Astrocyte of the spinal cord (primary cell): ENCODE data around the gene MYBBP1A.

Experiments used
- DNase-seq: peaks from one replicate; pipeline ENCODE4 v3.0.0; 2011; ENCODE audit warnings: low read depth, low spot score
- H3K4me3 ChIP-seq: 2 replicates; pipeline ENCODE4 v1.5.1; 2011; ENCODE audit warnings: low read depth, mild to moderate bottlenecking, low read length, moderate library complexity
- in situ Hi-C: cut with HindIII; loops from 2 replicates; pipeline ENCODE4 v1.10.0; 2017; ENCODE audit warnings: low sequenced_read_pairs
- TF ChIP-seq, protein P1 (sequence below): IDR thresholded peaks from 2 replicates; pipeline ENCODE4 v1.5.1; 2012; ENCODE audit warnings: low read depth, mild to moderate bottlenecking, low read length, inconsistent platforms

The MYBBP1A gene

GRCh38 chr17:4549781-4550533, 5.2 kb downstream of the MYBBP1A start:
- TF ChIP-seq, protein P1, sequence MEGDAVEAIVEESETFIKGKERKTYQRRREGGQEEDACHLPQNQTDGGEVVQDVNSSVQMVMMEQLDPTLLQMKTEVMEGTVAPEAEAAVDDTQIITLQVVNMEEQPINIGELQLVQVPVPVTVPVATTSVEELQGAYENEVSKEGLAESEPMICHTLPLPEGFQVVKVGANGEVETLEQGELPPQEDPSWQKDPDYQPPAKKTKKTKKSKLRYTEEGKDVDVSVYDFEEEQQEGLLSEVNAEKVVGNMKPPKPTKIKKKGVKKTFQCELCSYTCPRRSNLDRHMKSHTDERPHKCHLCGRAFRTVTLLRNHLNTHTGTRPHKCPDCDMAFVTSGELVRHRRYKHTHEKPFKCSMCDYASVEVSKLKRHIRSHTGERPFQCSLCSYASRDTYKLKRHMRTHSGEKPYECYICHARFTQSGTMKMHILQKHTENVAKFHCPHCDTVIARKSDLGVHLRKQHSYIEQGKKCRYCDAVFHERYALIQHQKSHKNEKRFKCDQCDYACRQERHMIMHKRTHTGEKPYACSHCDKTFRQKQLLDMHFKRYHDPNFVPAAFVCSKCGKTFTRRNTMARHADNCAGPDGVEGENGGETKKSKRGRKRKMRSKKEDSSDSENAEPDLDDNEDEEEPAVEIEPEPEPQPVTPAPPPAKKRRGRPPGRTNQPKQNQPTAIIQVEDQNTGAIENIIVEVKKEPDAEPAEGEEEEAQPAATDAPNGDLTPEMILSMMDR = no peak
- in situ Hi-C loops = no loop called here
- no peak overlapping the region for H3K4me3 ChIP-seq
- no peak for DNase-seq

DNA sequence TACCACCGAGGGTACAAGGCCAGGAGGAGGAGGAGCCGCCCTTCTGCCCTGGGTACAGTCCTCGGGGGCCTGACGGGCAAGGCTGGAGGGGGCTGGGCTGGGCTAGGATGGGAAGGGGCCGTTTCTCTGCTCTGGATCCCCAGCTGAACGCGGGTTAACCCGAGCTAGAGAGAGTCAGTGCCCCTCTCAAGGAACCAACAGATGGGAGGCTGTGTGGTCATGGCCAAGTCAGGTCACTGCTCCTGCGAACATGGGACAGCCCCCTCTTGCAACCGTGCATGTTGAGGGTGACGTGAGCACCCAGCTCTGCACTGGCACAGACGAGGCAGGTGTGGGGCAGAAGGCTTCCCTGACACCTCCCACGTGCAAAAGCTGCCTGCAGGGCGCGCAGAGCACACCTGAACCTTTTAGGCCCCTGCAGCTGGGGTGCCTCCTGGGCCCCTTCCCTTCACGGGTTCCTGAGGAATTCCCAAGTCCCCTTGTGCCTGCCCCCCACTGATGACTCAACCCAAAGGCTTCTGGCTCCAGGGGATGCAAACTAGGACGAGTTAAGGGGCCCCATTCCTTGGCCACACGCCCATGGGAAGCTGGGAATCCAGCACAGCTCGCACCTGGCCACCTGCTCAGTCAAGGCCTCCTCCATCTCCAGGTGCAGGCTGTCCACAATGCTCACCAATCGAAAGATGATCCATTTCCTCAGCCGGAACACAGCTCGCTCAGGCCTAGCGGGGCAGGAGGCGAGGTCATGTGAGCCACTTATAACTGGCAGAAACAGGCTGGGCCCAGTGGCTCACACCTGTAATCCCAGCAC, 6.3 kb downstream of the MYBBP1A start:
- DNase-seq = no peak
- H3K4me3 ChIP-seq = no peak overlapping the region
- in situ Hi-C loops = no loop called here
- TF ChIP-seq, protein P1 = no peak

DNA sequence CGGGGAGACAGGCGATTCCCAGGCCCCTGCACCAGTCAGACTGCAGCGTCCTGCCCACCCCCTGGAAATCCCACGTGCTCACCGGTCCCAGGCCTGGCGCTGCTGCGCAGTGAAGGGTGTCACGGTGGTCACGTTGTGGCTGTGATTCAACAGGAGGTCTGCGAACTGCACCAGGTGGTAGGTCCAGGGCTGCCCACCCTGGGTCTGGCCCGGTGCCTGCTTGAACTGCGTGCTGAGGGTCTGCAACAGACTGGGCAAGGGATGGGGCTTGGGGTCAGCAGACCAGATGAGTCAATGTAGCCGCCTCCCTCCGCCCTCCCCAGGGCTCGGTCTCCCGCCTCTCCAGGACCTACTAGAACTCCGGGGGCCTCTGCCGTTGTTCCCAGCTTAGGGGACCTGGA, 7.1 kb downstream of the MYBBP1A start:
- in situ Hi-C loops = no loop called here
- no peak overlapping the region for H3K4me3 ChIP-seq
- TF ChIP-seq, protein P1 = no peak
- no peak for DNase-seq

GRCh38 chr17:4547118-4547906, 7.9 kb downstream of the MYBBP1A start:
- in situ Hi-C loops = no loop called here
- no peak overlapping the region for H3K4me3 ChIP-seq
- DNase-seq = no peak
- TF ChIP-seq, protein P1 = no peak

GRCh38 chr17:4545217-4545951, 9.8 kb downstream of the MYBBP1A start:
- TF ChIP-seq, protein P1 = no peak
- H3K4me3 ChIP-seq = no peak overlapping the region
- in situ Hi-C loops = no loop called here
- no peak for DNase-seq

DNA sequence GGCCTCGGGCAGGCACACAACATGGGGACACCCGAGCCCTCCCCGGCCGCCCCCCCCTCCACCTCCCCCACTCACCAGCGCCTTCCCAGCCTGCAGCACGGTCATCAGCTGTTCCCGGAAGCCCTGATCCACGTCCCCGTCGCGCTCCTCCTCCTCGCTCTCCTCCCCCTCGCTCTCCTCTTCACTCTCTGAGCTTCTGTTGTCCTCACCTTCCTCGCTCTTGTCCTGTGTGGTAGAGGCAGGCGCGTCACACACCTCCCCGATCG, 10.3 kb downstream of the MYBBP1A start:
- DNase-seq = no peak
- in situ Hi-C loops = no loop called here
- no peak overlapping the region for H3K4me3 ChIP-seq
- TF ChIP-seq, protein P1 = no peak
